Activated CD8-positive, alpha-beta memory T cell treated with anti-CD3 and anti-CD28 coated beads, Interleukin-2, amount 50 U/mL, for 48 hours (primary cell): ENCODE results near the gene PROS1.

Experiments used
- DNase-seq: peaks from one replicate; pipeline ENCODE4 v3.0.0-alpha.2; 2020

PROS1 gene

GRCh38 chr3:93973131-93974126 is at the start of gene PROS1:
Gene PROS1 (minus strand): TSS chr3:93973896. CDS start chr3:93973749, 147 bp downstream.
- DNase-seq = peak; percentile 79

DNA sequence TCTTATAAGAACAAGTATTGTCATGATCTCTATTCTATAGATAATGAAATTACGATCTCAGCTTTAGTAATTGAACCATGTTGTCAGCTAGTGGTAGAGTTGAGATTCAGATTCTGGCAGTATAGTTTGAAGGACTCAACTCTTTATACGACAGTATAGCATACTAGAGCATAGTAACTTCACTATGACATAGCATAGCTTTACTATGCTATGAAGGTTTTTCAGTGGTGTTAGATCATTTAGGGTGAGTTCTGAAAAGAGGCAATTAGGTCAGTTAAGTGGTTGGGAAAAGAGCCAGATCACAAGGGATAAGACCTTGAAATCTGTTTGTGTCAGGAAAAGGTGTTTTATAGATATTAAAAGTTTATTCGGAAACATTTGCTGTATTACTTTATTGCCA is 46.6 kb upstream of the PROS1 start:
- DNase-seq = no peak

GRCh38 chr3:94019659-94020058 is 46.0 kb upstream of the PROS1 start:
- no peak for DNase-seq

GRCh38 chr3:94015025-94015424 is 41.3 kb upstream of the PROS1 start:
- no peak for DNase-seq

- no peak for DNase-seq
Measured at GRCh38 chr3:94012185-94012584, 38.5 kb upstream of the PROS1 start.

DNA sequence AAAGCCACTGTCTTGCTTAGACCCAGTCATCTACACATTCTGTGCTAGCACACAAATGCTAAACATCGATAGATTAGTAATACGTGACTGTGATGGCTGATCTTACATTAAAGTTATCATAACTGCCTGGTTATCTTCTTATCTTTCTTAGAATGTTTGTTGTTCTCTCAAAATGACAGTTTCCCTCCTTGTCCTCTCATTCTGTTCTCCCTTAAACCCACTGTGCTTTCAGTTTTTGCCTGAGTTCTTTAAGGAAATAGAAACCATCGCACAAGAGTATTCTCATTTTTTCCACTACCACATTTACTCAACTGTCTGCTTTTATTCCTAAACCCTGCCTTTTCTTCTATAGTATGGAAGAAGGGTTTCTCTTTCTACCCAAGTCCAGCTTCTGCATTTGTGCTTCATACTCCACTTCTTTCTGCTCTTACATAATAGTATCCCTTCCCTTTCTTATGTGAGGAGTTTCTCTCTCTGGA is 37.6 kb upstream of the PROS1 start:
- no peak for DNase-seq

GRCh38 chr3:94009608-94010007 is 35.9 kb upstream of the PROS1 start:
- DNase-seq = no peak

DNA sequence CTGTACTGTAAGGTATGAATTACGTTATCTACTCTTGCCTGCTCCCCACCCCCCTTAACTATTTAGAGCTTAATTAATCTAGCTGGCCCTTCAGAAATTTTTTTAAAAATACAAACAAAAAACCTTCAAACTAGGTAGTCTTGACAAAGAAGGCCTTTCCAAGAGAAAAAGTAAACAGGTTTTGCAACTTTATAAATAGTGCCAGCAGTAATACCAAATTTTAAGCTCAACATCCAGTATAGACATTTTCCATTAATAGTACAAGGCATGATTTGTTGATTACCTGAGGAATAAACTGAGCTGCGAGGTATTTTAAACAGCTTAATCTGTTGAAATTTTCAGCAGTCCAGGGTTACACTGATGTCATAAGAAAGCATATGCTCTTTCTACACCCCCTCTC is 34.6 kb upstream of the PROS1 start:
- no peak for DNase-seq

GRCh38 chr3:94004301-94004910 is 30.7 kb upstream of the PROS1 start:
- no peak for DNase-seq

DNA sequence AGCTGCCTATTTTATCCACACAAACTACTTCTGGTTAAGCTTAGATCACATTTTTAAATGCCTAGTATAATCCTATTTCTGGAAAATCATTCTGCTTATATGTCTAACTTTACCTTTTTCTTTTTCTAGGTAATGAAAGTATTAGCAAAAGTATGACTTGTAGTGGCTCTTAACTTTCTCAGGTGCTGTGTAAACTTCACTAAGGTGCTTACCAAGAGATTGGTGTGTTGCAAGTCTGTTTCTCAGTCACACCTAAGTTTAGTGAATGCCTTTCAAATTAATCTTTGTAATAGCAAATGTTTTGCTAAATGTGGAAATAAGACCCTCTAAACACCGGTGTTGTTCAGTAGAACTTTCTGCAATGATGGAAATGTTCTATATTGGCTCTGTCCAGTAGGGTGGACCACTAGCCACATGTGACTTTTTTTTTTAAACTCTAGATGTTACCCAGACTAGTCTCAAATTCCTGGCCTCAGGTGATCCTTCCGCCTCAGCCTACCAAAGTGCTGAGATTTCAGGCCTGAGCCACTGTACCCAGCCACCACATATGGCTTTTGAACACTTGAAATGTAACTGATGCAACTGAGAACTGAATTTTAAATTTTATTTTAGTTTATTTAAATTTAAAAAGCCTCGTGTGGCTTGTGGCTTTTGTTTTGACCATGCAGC is 28.3 kb upstream of the PROS1 start:
- no peak for DNase-seq

DNA sequence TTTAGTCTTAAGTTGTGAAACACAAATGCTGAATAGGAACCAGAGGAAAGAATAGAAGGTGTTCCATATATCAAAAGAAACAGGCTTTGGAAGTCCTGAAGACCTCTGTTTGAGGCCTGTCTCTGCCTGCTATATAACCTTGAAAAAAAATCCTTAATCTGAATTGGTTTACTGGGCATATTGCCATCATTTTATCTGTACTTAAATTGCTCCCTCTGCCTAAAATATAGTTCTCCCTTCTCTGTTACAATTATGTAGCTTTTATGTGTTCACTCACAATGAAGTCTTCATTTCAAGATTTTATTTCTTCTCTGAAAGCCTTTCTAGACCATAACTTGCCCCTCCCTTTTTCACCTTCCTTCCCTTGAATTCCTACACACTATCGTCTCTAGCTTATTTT is 27.5 kb upstream of the PROS1 start:
- DNase-seq = no peak

DNA sequence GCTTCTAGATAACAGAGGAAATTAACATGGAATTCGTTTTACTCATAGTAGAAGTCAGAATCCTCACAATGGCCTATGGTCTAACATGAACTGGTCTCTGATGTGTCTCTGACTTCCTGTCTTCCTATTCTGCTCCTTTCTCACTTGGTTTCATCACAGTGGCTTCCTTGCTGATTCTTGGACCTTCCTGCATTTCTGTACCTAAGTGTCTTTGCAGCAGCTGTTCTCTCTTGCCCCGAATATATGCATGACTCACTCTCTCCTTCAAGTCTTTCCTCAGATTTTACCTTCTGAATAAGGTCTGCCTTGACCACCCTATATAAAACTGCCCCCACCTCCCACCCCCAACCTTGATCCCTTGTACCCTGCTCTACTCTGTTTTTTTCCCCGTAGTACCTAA is 20.4 kb upstream of the PROS1 start:
- no peak for DNase-seq

- DNase-seq = no peak
Measured at GRCh38 chr3:93992207-93992606, 18.5 kb upstream of the PROS1 start.

DNA sequence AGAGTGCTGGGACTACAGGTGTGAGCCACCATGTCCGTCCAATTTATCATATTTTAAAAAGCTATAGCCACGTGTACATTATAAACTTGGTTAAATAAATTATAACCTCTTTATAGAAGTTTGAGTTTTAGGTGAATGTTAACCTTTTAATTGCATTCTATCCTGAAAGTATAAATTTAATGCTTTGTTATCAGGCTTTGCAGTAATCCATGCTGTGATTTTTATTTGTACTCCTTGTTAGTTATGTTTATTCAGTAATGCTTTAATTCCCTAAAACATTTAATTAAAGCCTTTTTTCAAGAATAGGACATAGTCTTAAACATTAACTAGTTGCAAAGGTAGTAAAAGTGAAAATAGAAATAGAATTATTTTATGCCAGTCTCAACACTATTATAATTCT is 17.9 kb upstream of the PROS1 start:
- no peak for DNase-seq

DNA sequence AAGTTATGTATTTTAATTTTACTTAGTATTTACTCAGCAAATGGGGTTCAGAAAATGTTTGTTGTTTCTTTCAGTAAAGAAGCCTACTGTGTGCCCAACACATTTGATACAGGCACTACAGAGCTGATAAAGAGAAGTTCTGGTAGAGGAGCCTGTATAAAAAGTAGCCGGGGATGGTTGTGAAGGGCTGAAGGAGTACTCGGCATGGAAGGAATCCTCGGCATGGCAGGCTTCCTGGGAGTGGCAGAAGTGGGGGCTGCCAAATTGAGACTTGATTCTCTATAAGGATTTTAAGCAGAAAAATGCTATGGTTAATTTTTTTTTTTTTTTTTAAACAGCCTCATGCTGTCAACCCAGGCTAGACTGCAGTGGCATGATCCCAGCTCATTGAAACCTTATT is 15.5 kb upstream of the PROS1 start:
- DNase-seq = no peak

- DNase-seq = no peak
Measured at GRCh38 chr3:93988764-93989163, 15.1 kb upstream of the PROS1 start.

- no peak for DNase-seq
Measured at GRCh38 chr3:93988283-93988682, 14.6 kb upstream of the PROS1 start.

GRCh38 chr3:93984618-93985017 is 10.9 kb upstream of the PROS1 start:
- DNase-seq = no peak

DNA sequence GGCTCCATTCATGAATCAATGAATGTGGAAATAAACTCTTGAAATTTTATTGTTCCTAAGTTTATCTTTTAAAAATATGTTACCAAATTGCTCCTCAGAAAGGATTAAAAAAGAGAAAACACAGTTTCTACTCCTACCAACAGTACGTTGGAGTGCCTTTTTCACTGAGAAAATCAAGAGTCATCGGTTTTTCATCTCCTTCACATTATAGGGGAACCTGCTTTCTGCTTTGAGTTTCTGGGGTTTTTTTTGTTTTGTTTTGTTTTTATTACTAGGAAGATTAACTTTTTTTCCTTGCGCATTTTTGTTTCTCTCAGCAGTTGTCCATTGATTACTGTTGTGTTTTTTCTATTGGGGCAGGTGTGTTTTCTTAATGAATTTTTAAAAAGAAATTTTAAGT is 9.7 kb upstream of the PROS1 start:
- no peak for DNase-seq

- no peak for DNase-seq
Measured at GRCh38 chr3:93981649-93982048, 8.0 kb upstream of the PROS1 start.

DNA sequence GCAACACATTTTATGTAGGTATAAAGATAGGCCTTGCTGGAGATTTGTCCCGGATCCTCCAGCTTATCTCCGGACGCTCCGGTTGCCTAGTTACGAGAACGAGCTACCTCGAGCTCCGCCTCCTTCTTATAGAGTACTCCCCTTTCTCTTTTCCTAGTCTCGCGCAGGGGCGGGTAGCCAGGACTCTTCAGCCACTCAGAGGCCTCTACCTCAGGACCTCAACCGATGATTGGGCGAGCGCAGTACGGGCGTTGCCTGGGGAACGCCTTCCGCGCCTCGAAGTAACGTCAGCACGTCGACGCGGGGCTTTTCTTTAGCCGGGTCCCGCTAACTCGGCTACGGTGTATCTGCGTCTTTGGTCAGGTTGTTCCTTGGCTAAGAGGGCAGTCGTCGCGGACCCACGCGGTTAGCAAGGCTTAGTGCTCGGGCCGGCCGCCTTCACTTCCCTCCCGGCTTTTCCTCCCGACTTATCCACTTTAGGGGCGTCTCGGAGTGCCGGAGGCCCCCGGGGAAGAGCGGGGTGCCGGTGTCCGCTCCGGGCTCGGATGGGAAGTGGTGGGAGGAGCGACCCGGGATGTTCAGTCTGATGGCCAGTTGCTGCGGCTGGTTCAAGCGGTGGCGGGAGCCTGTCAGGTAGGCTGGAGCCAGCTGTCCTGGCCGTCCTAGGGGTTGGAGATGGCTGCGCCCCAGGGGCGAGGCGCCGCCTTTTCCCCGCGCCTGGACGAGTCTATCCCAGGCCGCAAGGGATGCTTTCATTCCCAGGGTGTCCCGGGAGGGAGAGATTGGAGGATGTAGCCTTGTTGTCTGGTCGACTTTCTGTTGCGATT is 6.4 kb upstream of the PROS1 start, which contains the start of gene ARL13B:
Gene ARL13B (plus strand): TSS at position 306 of the 827 bp plus-strand sequence. CDS start 269 bp downstream, at position 575.
- peak; percentile 91 for DNase-seq

DNA sequence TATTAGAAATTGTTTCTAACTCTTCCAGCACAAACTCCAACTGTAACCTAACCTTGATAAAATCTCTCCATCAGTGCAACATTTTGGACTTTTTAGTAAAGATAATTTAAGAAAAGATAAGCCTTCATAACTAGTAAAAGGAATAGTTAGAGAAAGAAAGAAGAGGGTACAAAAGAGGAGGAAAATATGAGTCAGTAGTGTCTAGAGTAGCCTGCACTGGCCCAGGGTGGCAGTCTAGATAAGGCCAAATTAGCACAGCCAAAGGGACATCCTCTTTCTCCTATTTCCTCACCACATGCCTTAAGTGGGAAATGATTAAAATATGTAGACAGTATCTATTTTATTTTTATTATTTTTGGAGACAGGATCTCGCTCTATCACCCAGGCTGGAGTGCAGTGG is 3.7 kb downstream of the PROS1 start:
- no peak for DNase-seq

DNA sequence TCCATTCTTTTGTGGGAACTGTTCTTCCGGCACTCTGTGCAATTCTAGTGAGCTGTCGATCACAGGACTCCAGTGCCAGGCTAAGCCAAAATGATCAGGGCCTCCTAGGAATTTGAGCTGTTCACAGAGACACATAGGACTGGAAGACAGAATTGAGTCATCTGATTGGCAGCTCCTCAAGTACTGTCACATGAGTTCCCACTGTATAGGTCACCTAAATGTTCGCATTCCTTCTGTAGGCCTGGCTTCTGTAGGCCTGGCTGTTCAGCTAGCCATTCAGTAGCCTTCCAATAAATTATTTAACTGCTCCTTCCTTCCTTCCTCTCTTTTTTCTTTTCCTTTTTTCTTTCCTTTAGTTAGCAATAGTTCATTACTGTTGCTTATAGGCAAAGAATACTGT is 4.3 kb downstream of the PROS1 start:
- no peak for DNase-seq
